Stimulated activated CD4-positive, alpha-beta T cell treated with anti-CD3 and anti-CD28 coated beads, Interleukin-15, amount 100 ng/mL, for 1 hour (primary cell): Measurements from ENCODE around the gene NBEA.

Source experiments
- DNase-seq, 2 donors: peaks; one replicate each; pipeline ENCODE4 v3.0.0-alpha.2; 2020; ENCODE audit warnings: low read depth in 1 of 2, low spot score in 1 of 2

NBEA gene

GRCh38 chr13:35500144-35500543, 558.1 kb downstream of the NBEA start:
- no peak for DNase-seq

- DNase-seq, result no peak
Observed at GRCh38 chr13:35501661-35502235, 559.7 kb downstream of the NBEA start.

DNA sequence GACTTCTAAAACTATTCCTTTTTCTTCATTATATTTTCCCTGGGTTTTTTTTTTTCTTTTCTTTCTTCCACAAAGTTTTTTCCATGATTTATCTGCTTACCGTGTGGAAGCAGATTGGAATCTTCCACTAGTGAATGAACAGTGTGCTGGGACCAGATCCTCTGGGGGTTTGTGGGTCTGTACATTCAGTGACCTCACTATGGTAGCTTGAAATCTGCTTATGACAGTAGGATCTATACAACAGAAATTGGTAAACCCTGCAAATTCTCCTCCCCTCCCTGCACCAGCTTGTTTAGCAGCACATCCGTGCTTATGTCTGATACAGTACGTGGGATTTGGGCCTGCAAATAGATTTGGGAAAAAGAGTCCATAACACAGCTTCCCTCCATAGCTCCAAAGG, 560.4 kb downstream of the NBEA start:
- no peak for DNase-seq

- DNase-seq, result no peak
Observed at GRCh38 chr13:35512271-35512920, 570.3 kb downstream of the NBEA start.

GRCh38 chr13:35514061-35514477, 572.0 kb downstream of the NBEA start:
- no peak for DNase-seq

DNA sequence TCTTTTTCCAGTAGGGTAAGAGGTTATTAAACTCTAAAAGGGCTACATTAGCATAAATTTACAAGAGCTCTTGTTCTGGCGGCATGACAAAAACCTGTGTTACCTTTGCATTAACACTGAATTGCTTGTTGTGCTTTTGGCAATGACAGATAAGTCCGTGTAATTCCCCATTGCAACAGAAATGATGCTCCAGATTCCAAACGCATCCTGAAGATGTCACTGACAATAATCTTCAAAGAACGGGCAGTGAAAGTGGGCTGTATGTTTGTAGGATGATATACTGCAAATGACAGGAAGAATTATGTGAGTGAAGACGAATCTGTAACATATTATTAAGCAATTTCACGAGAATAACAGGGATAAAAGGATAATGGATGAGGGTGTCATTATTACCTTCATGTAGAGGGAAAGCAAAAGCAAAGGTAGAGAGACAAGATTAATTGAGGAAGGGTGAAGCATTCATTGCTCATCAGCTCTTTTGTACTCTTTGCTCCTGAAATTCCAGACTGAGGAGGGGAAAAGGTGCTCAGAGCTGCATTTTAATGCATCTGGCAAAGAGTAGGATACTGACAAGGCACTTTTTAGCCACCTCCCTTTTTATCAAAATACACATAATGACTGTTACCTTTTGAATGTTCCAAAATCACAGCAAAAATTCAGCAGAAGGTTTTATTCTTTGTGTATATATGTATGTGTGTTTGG, 572.9 kb downstream of the NBEA start:
- DNase-seq, result no peak

GRCh38 chr13:35518337-35518946, 576.4 kb downstream of the NBEA start:
- no peak for DNase-seq

DNA sequence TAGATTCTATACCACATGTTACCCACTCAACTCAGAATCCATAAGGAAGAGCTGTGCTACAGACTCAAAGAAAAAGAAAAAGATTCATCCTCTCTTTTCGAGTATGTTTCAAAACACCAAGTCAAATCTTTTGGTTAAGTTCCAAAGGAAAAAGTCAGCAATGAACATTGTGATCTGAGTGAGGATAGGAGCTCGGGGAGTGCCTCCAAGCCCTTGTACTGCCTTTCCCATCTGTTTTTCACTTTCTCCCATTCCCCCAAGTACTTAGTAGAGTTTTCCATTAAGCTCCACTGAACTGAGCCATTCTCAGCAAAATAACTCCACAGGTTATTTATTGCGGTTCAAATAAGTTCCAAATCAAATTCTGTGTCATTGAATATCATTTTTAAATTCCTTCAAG, 582.1 kb downstream of the NBEA start:
- DNase-seq, result no peak

GRCh38 chr13:35526577-35526976, 584.5 kb downstream of the NBEA start:
- DNase-seq, result no peak

GRCh38 chr13:35527451-35527850, 585.4 kb downstream of the NBEA start:
- no peak for DNase-seq

DNA sequence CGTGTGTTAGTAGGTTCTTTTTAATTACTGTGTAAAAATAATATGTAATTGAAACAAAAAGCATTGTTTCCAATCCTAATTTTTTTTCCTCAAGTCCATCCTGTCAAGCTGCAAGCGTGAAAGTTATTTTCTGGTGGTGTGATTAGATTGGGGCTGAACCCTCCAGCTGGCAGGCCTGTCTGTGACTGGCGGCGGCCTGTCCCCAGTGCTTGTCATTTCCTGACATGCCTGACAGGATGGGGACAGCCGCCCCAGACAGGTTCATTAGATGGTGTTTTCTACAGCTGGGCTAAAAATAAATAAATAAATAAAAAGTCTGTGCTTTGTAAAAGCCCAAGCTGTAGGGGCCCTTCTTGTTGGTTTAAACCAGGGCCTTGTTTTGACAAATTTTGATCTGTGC, 588.1 kb downstream of the NBEA start:
- DNase-seq, result no peak

DNA sequence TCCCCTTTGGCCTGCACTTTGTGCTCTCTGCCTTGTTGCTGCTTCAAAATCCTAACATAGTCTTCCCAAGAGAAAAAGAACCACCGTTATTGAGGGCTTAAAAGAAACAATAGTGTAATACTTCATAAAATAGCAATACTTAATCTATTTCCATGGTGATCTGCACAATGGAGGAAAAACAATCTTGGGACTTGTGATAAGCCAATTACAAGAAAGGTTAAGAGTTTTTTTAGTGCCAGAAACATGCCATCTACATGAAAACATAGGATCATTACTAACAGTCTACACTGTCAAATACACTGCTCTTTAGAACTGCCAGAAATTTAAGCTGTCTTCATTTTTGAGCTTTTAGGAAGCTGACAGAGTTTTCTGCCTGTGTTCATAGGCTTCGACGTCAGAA, 588.5 kb downstream of the NBEA start:
- no peak for DNase-seq

GRCh38 chr13:35531526-35531925, 589.5 kb downstream of the NBEA start:
- no peak for DNase-seq

DNA sequence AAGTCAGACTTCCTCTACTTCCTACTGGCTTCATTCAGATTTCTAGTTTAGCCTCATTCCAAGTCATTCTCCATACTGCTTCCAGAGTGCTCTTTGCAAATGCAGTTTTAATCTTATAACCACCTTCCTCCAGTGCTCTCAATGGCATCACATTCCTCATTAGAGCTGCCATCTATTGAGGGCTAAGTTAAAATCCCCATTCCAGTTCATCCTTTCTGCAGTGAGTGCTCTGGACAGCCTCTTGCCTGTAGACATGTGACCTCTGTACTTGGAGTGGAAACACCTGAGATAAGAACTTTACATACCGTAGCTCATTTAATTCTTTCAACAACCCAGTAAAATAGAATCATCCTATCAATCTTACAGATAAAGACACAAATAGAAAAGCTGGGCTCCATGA, 592.3 kb downstream of the NBEA start:
- DNase-seq, result no peak

DNA sequence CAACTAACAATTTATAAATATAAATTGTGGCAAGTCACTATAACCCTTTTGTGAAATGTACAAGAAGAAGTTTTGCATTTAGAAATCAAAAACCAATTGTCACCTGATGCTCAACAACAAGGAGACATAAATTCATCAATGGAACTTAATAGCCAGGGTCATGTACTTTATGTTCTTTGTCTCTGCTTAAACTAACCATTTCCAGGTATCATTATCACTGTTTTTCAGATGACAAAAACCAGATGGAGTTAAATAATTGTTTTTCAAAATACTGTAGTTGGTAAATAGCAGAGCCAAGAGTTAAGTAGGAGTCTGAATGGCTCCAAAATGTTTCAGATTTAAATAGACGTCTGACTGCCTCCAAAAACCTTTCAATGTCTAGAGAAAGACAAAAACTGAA, 606.7 kb downstream of the NBEA start:
- no peak for DNase-seq

DNA sequence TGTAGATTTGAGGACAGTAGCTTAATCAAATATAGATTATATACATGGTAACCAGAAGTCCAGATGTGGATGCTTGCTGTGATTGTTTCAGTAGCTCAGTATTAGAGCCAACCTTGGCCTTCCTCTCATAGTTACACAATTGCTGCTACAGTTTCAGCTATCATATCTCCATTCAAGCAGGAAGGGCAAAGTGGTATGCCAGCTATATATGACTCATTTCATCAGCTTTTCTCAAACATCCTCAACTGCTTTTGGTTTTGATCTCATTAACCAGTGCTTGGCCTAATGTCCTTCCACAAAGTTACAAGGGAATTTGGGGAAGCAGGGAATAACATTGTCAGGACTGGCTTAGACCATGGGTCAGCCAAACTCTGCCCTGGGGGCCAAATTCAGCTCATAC, 607.4 kb downstream of the NBEA start:
- DNase-seq, result no peak

DNA sequence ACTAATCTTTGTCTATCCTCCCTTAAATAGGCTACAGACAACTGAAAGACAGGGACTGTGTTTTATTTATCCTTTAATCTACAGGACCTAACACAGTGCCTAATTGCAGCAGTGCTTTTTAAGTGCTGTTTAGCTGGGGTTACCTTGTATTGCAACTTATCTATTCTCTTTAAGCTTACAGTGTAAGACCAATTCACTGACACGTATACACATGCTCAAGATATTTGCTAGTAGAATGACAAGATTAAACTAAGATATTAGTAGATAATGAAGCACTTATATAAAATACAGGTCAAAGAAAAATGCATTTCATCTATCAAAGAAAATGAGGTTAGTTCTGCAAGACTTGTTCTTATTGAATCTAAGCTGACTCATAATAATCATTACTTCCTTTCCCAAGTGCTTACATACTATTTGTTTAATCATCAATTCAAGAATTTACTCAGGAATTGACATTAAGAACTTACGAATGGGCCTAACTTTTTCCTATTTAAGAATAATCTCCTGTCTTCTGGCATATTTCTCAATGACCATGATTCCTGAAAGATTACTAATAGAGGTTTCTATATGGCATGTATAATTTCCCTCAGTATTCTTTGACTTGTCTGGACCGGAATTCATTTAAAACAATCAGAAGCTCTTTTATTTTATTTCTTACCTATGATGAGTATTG, 610.2 kb downstream of the NBEA start:
- DNase-seq, result no peak

DNA sequence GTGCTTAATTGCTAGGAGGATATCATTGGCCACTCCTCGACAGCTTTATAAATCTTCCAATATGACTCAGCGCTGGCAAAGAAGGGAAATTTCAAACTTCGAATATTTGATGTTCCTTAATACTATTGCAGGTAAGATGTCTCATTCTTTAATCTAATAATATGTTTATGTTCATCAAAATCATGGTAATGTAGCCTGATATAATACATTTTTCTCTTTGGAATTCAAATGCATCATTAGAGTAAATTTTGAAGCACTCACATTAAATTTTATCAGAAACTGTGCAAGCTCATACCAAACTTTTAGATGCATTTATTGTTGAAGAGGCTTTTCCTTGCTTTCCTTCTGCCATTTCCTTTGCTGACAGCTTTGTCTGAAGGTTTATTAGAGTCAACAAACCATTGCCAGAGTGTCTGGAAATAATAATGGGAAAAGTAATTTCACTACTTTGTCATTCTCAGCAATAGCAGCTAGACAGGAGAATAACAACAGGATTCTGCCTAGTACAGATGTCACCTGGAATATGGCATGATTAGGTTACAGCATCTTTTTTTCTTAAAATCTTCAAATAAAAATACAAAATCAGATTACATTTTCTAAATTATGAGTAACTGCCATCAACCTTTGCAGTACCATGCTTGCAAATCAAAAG, 613.0 kb downstream of the NBEA start:
- no peak for DNase-seq

- DNase-seq, result no peak
Observed at GRCh38 chr13:35557475-35557874, 615.4 kb downstream of the NBEA start.

DNA sequence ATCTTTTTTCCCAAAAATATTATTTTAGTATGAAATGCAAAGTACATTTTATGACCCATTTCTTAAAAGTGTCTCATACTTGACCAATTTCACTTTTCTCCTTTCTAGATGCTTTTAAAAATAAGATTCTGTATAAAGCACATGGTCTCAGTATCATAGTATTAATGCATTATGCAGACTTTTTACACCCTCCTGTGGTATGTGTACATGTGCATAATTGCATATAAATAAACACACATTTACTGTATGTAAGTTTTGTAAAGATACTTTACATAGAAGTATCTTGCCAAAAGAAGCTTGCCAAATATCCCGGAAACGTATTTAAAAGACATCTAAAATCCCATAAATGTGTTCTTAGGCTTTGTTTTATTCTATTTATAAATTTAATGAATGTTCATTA, 619.5 kb downstream of the NBEA start:
- no peak for DNase-seq

DNA sequence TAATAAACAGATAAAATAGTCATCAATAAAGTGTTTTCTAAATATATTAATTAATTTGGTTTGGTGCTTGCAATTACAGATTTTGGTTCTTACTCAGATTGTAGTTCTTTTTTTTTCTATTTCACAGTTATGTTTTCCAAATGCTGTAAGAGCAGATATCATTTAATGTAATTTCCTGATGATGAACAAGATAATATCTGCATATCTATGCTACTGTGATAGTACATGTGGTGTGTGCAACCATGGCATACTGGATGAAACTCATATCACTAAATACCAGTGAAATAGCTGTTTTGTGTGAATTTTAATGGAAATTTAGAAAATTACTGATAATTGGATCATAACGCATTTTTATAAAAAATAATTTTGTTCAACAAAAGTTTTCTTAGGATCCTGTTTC, 623.2 kb downstream of the NBEA start:
- DNase-seq, result no peak
